ENCODE measurements around the gene APBA2.

APBA2 gene

DNA sequence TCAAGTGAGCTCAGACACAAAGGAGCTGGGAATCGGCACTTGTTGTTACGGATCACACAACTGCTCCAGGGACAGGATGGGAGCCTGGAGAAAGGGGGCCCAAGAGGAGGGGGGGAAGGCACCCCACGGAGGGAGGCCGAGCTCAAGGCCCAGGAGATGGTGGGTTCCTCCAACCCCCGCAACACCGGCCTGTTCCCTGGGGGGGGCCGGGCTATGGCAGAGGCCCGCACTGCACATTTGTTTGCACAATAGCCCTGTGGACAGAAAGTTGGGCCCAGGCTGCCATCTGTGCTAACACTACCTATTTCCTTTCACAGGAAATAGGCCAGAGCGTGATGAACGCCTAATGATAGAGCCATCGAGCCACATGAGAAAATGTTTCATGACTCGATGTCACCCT, 236.7 kb downstream of the APBA2 start:
- DNase-seq (ENCODE audit: low read depth): no peak

DNA sequence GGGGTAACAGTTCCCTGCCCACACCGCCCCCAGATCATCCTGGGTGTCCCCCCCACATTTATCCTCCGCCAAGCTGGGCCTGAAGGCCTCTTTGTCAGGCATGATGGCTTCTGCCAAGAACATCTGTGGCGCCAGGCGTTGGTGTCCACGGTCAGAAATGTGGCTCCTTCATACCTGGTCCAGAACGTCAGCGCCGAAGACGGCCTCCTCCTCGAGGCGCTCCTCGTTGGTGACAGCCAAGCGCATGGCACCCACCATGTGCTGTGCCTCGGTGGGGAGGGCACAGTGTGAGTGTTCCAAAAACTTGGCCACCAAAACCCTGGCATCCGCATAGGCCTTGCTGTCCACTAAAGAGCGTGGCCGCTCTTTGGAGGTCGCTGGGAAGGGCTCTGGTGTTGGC, 237.4 kb downstream of the APBA2 start:
- DNase-seq (ENCODE audit: low read depth): no peak

GRCh38 chr15:29123991-29124390, 238.2 kb downstream of the APBA2 start:
- no peak for DNase-seq (ENCODE audit: low read depth)

GRCh38 chr15:29124581-29125381, 239.0 kb downstream of the APBA2 start:
- no peak for DNase-seq (ENCODE audit: low read depth)

DNA sequence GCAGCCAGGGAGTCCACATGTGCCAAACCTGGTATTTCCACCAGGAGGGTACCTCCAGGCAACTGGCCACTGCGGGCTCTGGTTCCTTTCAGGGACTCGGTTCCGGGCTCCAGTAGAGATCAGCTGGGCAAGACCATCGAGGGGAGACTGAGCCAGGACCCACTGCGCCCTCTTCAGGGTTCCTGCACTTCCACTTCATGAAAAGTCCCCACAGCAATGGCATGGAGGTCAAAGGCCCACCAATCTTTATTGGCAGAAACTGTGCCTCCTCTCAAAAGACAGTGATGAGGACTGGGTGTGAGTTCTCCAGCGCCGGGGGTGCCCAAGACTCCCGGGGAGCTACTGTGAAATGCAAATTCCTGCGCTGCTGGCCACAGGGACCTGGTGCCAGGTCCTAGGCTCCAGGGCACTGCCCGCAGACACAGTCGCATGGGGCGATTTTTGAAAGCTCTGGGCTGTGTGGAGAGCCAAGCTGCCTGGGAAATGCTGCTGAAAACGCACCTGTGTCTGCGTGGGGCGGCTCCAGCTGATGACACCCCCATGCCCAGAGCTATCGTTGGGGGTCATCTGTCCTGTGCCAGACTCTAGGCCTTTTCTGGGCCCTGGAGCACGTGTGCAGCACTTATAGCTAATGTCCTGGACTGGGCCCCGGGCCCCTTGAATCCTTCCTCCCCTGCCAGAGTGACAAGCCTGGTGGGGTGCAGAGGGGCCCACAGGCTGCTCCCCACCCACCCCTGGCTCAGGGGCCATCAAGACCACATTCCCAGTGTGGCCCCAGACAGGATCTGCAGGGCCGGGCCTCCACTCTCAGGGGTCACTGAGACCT, 239.8 kb downstream of the APBA2 start:
- DNase-seq (ENCODE audit: low read depth): no peak

DNA sequence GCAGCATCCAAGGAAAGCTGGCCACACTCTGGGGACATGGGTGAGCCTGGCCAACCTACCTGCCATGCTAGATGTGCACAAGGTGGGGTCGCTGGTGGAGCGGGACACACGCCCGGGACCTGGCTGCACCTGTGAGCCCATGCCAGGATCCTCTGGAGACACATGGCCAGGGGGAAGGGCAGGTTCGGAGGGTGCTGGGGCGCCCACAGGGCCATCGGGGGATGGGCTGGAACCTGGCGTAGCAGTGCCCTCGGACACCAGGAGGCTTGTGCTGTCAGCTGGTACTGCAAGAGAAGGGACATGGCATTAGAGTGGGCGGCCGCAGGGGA, 240.4 kb downstream of the APBA2 start:
- no peak for DNase-seq (ENCODE audit: low read depth)

DNA sequence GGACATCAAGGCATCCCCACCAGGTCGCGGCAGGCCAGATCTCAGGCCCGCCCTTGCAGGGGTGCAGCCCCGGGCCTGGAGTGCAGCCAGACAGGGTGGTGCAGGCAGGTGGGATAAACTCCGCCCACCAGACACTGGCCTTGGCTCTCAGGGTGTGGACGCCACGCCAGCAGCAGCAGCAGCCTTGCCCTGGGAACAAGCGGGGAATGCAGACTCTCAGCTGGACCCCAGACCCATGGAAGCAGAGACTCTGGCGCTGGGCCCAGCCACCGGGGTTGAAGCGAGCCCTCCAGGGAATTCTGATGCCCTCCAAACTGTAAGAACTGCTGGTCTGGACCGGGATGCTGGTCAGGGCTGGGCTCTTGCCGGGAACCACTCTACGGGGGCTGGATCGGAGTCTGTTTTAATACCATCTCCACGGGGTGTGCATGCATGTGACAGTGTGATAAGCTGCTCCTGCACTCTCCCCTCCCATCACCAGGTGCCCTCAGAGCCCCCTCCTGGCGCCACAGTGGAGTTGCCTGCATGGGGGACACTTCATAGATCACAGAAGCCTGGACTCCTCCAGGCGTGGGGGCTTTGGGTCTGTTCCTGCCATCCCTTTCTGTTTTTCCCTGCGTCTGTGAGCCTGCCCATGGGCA, 241.2 kb downstream of the APBA2 start:
- no peak for DNase-seq (ENCODE audit: low read depth)

- no peak for DNase-seq (ENCODE audit: low read depth)
Observed at GRCh38 chr15:29127506-29128430, 242.0 kb downstream of the APBA2 start.

DNA sequence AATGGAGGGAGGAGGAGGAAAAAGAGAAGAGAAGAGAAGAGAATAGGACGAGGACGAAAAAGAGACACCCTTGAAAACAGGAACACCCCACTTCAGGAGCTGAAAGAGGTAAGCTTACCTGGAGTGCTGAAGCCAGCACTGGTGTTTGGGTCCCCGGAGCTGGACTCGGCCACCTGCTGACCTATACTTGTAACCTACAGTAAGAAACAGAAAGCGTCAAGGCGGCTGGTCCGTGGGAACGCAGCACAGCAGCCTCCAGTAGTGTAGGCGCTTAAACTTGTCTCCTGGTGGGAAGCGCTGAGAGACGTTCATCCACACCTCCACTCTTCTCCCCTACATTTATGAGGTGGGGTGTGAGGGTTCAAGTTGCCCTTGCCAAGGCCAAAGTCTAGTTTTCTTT, 242.9 kb downstream of the APBA2 start:
- DNase-seq (ENCODE audit: low read depth): no peak

GRCh38 chr15:29129221-29129620, 243.4 kb downstream of the APBA2 start:
- no peak for DNase-seq (ENCODE audit: low read depth)

- no peak for DNase-seq (ENCODE audit: low read depth)
Observed at GRCh38 chr15:29129926-29130325, 244.2 kb downstream of the APBA2 start.

GRCh38 chr15:29130476-29130875, 244.7 kb downstream of the APBA2 start:
- no peak for DNase-seq (ENCODE audit: low read depth)

DNA sequence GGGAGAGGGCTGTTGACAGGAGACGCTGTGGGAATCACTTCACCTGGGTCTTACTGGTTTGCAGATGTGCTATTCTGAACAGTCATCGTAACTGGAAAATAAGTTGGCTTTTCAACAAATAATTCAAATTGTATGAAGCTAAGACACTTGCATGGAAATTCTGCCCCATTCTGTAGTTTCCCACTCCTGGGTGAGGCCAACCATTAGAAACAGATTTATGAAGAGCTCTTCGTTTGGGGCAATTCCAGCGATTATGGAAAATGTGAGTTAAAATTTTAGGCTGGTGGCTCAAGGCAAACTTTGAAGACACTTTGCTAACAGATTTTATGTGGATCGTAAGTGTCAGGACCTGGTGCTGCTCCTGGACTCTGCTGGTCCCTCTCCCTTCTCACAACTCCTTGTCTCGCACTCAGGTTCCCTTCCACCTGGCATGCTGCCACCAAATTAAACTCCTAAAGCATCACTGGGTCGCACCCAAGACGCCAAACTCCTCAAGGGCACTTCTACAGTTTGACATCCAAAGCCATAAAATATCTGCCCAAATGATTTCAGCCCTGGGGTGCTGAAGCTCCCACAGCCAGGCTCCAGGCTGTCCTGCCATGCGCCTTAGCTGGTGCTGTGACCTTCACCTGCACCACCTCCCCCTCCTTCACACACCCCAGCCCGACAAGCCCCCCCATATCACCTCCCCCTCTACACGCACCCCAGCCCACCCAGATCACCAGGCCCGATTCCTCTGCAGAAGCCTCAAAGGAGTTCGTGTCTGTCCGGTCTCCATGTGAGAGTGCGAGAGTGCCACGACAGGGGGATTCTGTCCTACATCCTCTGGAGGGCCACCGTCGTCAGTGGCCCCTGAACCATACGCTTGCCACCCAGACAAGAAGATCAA, 245.4 kb downstream of the APBA2 start:
- no peak for DNase-seq (ENCODE audit: low read depth)

DNA sequence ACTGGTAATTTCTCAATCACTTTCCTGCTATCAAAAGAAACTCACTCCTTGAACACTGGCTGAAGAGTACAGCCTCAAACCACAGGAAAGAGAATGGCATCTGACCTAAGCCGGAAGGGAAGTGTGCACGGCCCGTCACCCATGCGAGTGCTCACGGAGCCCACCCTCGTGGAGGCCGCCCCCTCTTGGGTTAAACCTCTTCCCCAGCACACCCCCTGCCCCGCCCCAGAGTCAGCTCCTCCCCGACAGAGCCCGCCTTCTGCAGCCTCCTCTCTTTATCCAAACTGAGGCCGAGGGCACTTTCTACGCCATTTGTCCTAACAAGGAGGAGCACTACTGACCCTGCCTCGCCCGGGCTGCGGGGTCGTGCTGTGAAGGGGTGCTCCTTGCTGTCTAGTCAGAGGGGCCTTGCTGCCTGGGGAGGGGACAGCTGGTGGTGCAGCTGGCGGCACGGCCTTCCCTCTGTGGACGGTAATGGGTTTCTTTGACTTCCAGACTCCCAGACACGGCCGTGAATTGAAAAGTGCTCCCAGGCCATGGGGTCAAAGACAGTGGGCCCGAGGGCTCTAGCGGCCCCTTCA, 246.2 kb downstream of the APBA2 start:
- DNase-seq (ENCODE audit: low read depth): no peak

- no peak for DNase-seq (ENCODE audit: low read depth)
Observed at GRCh38 chr15:29132735-29133181, 247.0 kb downstream of the APBA2 start.

- DNase-seq (ENCODE audit: low read depth): no peak
Observed at GRCh38 chr15:29133321-29133720, 247.5 kb downstream of the APBA2 start.

GRCh38 chr15:29133791-29134190, 248.0 kb downstream of the APBA2 start:
- no peak for DNase-seq (ENCODE audit: low read depth)

DNA sequence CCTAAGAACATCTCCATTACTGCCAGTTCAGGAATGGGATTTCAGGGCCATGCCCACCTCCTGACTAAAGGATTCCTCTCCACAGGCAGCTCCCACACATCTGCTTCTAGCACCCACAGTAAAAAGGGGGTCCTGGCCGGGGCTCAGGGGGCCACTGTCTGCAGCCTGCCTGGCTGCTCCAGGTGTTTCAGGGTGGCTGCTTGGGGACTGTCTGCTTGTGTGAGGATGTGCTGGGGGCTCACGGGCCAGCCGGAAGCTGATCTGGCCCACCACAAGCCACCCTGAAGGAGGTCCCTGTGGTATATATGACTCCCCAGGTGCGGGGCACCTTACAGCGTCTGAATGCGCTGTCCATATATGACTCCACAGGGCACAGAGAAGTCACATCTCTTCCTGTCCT, 248.5 kb downstream of the APBA2 start:
- no peak for DNase-seq (ENCODE audit: low read depth)

- DNase-seq (ENCODE audit: low read depth): no peak
Observed at GRCh38 chr15:29134641-29135308, 249.0 kb downstream of the APBA2 start.

DNA sequence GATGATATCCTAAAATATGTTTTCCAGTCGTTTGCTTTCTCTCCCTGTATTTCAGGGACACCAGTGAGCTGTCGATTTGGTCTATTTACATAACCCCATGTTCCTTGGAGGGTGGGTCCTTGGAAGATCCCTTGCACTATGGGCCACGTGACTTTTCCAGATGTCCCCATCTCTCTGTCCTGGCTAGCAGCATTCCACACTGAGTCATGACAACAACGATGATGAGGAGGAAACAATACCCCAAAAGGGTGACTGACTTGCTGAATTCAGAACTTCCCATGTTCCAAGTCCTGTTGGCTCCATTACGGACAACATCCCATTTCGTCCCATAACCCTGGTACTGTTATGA, 249.5 kb downstream of the APBA2 start:
- DNase-seq (ENCODE audit: low read depth): no peak
